Measurements from ENCODE around the gene AGPAT3.
A peak's percentile ranks its signal among the peaks of the same experiment; 100 is the strongest.

The AGPAT3 gene

DNA sequence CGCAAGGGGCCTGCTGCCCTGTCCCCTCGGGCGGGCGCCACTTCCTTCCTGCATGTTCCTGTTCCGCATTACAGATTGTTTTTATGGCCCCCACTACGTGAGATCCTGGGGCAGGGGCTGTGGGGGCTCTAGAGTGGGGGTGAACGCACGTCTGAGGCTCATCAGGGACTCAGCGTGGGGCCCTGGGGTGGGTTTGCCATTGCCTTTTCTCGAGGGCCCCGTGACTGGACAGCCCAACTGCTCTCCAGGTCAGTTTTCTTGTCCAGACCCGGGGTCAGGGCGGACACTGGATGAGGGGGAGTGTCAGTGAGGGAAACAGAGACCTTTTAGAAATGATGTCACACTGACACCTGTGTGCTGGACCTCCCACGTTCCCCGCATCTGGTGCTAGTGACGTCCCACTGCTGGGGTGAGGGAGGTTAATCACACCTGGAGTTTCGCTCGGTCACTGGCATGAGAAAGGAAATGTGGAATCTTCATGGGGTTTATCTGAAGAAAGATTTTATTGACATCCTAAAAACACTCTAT, 65.9 kb downstream of the AGPAT3 start:
- Histone ChIP-seq H3K36me3 (ENCODE audit: control insufficient read depth in 2 of 2, insufficient read depth in 1 of 2, low read length in 2 of 2) (peaks cover 3 to 21% of the 10 kb centered on the region in 2 experiments; a peak in 2 of 3 replicates), H3K27ac (ENCODE audit: extremely low read depth, low read depth, low read length) (no peak overlapping the region), H3K4me1 (ENCODE audit: control insufficient read depth, insufficient read depth, low read length) (no peaks in the 10 kb centered on the region), H3K4me3 (ENCODE audit: low read depth, low read length) (no peak overlapping the region), H3K9me3 (ENCODE audit: control insufficient read depth, insufficient read depth, low read depth, low read length) (no peaks in the 10 kb centered on the region)
- POLR2A ChIA-PET: no interaction called here
- TF ChIP-seq ZNF792 (tag by site-specific recombination; IDR thresholded peaks at IDR 0.05): no peak
- TF ChIP-seq SCRT2 (tag by site-specific recombination; IDR thresholded peaks at IDR 0.05): 0 out of 2 replicates have a peak, but pooled peaks have one; percentile 33
- no peak for TF ChIP-seq ZNF639 (tag by site-specific recombination; IDR thresholded peaks at IDR 0.05)
- CTCF ChIA-PET: interaction anchor here (1.0 to 1.2 kb wide), 3 partner anchors 9 to 141 kb away, joined by 3 to 11 read pairs (median 5); partner anchors contain the start of gene RRP1

GRCh38 chr21:43931489-43931888, 66.5 kb downstream of the AGPAT3 start:
- ChIA-PET CTCF (interaction anchor here (0.5 to 1.2 kb wide), 5 partner anchors 9 to 142 kb away, joined by 3 to 11 read pairs (median 3); partner anchors contain the start of gene RRP1), POLR2A (no interaction called here)
- Histone ChIP-seq H3K9me3 (ENCODE audit: control insufficient read depth, insufficient read depth, low read depth, low read length) (no peaks in the 10 kb centered on the region), H3K4me1 (ENCODE audit: control insufficient read depth, insufficient read depth, low read length) (no peaks in the 10 kb centered on the region), H3K4me3 (ENCODE audit: low read depth, low read length) (no peak overlapping the region), H3K36me3 (ENCODE audit: control insufficient read depth in 2 of 2, insufficient read depth in 1 of 2, low read length in 2 of 2) (peaks cover 3 to 19% of the 10 kb centered on the region in 2 experiments; a peak in 2 of 3 replicates), H3K27ac (ENCODE audit: extremely low read depth, low read depth, low read length) (no peak overlapping the region)
- TF ChIP-seq ZNF701 (tag by site-specific recombination; IDR thresholded peaks at IDR 0.05) (no peak), GLI4 (tag by site-specific recombination; IDR thresholded peaks at IDR 0.05) (no peak), ZIC2 (tag by site-specific recombination; IDR thresholded peaks at IDR 0.05) (no peak)
- TF ChIP-seq, protein P1, sequence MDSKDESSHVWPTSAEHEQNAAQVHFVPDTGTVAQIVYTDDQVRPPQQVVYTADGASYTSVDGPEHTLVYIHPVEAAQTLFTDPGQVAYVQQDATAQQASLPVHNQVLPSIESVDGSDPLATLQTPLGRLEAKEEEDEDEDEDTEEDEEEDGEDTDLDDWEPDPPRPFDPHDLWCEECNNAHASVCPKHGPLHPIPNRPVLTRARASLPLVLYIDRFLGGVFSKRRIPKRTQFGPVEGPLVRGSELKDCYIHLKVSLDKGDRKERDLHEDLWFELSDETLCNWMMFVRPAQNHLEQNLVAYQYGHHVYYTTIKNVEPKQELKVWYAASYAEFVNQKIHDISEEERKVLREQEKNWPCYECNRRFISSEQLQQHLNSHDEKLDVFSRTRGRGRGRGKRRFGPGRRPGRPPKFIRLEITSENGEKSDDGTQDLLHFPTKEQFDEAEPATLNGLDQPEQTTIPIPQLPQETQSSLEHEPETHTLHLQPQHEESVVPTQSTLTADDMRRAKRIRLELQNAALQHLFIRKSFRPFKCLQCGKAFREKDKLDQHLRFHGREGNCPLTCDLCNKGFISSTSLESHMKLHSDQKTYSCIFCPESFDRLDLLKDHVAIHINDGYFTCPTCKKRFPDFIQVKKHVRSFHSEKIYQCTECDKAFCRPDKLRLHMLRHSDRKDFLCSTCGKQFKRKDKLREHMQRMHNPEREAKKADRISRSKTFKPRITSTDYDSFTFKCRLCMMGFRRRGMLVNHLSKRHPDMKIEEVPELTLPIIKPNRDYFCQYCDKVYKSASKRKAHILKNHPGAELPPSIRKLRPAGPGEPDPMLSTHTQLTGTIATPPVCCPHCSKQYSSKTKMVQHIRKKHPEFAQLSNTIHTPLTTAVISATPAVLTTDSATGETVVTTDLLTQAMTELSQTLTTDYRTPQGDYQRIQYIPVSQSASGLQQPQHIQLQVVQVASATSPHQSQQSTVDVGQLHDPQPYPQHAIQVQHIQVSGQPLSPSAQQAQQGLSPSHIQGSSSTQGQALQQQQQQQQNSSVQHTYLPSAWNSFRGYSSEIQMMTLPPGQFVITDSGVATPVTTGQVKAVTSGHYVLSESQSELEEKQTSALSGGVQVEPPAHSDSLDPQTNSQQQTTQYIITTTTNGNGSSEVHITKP (tag by site-specific recombination; IDR thresholded peaks at IDR 0.05): no peak
- TF ChIP-seq, protein P2, sequence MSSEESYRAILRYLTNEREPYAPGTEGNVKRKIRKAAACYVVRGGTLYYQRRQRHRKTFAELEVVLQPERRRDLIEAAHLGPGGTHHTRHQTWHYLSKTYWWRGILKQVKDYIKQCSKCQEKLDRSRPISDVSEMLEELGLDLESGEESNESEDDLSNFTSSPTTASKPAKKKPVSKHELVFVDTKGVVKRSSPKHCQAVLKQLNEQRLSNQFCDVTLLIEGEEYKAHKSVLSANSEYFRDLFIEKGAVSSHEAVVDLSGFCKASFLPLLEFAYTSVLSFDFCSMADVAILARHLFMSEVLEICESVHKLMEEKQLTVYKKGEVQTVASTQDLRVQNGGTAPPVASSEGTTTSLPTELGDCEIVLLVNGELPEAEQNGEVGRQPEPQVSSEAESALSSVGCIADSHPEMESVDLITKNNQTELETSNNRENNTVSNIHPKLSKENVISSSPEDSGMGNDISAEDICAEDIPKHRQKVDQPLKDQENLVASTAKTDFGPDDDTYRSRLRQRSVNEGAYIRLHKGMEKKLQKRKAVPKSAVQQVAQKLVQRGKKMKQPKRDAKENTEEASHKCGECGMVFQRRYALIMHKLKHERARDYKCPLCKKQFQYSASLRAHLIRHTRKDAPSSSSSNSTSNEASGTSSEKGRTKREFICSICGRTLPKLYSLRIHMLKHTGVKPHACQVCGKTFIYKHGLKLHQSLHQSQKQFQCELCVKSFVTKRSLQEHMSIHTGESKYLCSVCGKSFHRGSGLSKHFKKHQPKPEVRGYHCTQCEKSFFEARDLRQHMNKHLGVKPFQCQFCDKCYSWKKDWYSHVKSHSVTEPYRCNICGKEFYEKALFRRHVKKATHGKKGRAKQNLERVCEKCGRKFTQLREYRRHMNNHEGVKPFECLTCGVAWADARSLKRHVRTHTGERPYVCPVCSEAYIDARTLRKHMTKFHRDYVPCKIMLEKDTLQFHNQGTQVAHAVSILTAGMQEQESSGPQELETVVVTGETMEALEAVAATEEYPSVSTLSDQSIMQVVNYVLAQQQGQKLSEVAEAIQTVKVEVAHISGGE (tag by site-specific recombination; conservative IDR thresholded peaks at IDR 0.05; ENCODE audit: low read depth): no peak

GRCh38 chr21:43932005-43932404, 67.0 kb downstream of the AGPAT3 start:
- ChIA-PET CTCF (interaction anchor here (0.5 to 1.2 kb wide), 5 partner anchors 8 to 142 kb away, joined by 3 to 11 read pairs (median 3); partner anchors contain the start of gene RRP1), POLR2A (no interaction called here)
- Histone ChIP-seq H3K27ac (ENCODE audit: extremely low read depth, low read depth, low read length) (no peak overlapping the region; the same call in 1 of the 2 replicates), H3K4me1 (ENCODE audit: control insufficient read depth, insufficient read depth, low read length) (no peaks in the 10 kb centered on the region), H3K9me3 (ENCODE audit: control insufficient read depth, insufficient read depth, low read depth, low read length) (no peaks in the 10 kb centered on the region), H3K36me3 (ENCODE audit: control insufficient read depth in 2 of 2, insufficient read depth in 1 of 2, low read length in 2 of 2) (peaks cover 3 to 19% of the 10 kb centered on the region in 2 experiments; a peak in 2 of 3 replicates), H3K4me3 (ENCODE audit: low read depth, low read length) (no peak overlapping the region)
- no peak for TF ChIP-seq ZFHX2 (tag by site-specific recombination; conservative IDR thresholded peaks at IDR 0.05)
- TF ChIP-seq, protein P3, sequence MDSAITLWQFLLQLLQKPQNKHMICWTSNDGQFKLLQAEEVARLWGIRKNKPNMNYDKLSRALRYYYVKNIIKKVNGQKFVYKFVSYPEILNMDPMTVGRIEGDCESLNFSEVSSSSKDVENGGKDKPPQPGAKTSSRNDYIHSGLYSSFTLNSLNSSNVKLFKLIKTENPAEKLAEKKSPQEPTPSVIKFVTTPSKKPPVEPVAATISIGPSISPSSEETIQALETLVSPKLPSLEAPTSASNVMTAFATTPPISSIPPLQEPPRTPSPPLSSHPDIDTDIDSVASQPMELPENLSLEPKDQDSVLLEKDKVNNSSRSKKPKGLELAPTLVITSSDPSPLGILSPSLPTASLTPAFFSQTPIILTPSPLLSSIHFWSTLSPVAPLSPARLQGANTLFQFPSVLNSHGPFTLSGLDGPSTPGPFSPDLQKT (IDR thresholded peaks at IDR 0.05; ENCODE audit: borderline replicate concordance, low read depth, low read length): no peak
